AG04450 (cell line): ENCODE results near the gene DGKZ. TPM values are rescaled to one million over a fixed set of nuclear protein-coding genes. Genes with fewer than 3 reads are reported as not detected.

Experiments used
- CTCF ChIA-PET: fragments of 300-600, 350-600 bp; formaldehyde crosslinking; extraction: SDS; loops from one replicate; lab custom pipeline; 2022; ENCODE audit warnings: antibody characterized with exemption, inconsistent platforms; lab: Charles Lee
- POLR2A ChIA-PET: fragments of 350-600 bp; formaldehyde crosslinking; extraction: SDS; loops from one replicate; lab custom pipeline; 2021; ENCODE audit warnings: antibody characterized with exemption, inconsistent platforms; lab: Yijun Ruan, JAX
- DNase-seq: peaks from one replicate; pipeline ENCODE4 v3.0.0-alpha.2; 2011; ENCODE audit warnings: low read depth, low spot score
- H3K27ac ChIP-seq: one replicate; pipeline ENCODE4 v1.5.1; 2012; ENCODE audit warnings: low read depth, low read length, control low read depth
- H3K27me3 ChIP-seq: one replicate; pipeline ENCODE4 v1.6.0; 2012; ENCODE audit warnings: low read length; ENCODE audit not compliant: control insufficient read depth, insufficient read depth
- H3K4me3 ChIP-seq: 2 replicates; pipeline ENCODE4 v1.5.1; 2011; ENCODE audit warnings: mild to moderate bottlenecking, low read depth, low read length, control low read depth
- H3K9me3 ChIP-seq: 2 replicates; pipeline ENCODE4 v1.5.1; 2012; ENCODE audit warnings: low read length; ENCODE audit not compliant: control insufficient read depth, insufficient read depth
- CTCF ChIP-seq: IDR thresholded peaks from 2 replicates; pipeline ENCODE4 v1.5.1; 2011; ENCODE audit warnings: low read depth, low read length, control low read depth, inconsistent platforms
- polyA plus RNA-seq: library from polyadenylated mRNA; depleted of rRNA; stranded (reverse); fragments of >200 nt; gene quantifications from 2 replicates; pipeline ENCODE4 v1.2.3, GENCODE V29; 2011

The DGKZ gene
- polyA plus RNA-seq, 1 experiment, result 15.8 TPM

GRCh38 chr11:46389450-46390330 is 42.4 kb downstream of the DGKZ start:
- H3K27me3 ChIP-seq, result peaks cover 29% of the 10 kb centered on the region
- H3K9me3 ChIP-seq, result peaks cover 14% of the 10 kb centered on the region; the same call in 1 of the 2 replicates
- peak overlapping the region; percentile 60 for H3K4me3 ChIP-seq
- peak; percentile 75 for TF ChIP-seq CTCF
- CTCF ChIA-PET, result interaction anchor here (0.6 to 3.5 kb wide), 21 partner anchors 10 to 363 kb away, joined by 3 to 36 read pairs (median 4); partner anchors contain the start of gene ATG13
- DNase-seq, result no peak
- no peak overlapping the region for H3K27ac ChIP-seq
- POLR2A ChIA-PET, result interaction anchor here (0.6 kb wide), 1 partner anchor 88 kb away, joined by 3 read pairs; no protein-coding TSS in a partner anchor

- CTCF ChIA-PET, result interaction anchor here (0.6 to 3.5 kb wide), 9 partner anchors 13 to 384 kb away, joined by 3 to 36 read pairs (median 5); no protein-coding TSS in a partner anchor
Observed at GRCh38 chr11:46390331-46391171, 43.3 kb downstream of the DGKZ start.

GRCh38 chr11:46391186-46391577 is 43.9 kb downstream of the DGKZ start:
- Histone ChIP-seq H3K4me3 (peak overlapping the region; percentile 48), H3K27me3 (peaks cover 29% of the 10 kb centered on the region), H3K9me3 (peaks cover 5% of the 10 kb centered on the region; the same call in 1 of the 2 replicates), H3K27ac (no peak overlapping the region)
- CTCF ChIA-PET, result interaction anchor here (0.8 to 2.0 kb wide), 8 partner anchors 8 to 226 kb away, joined by 3 to 17 read pairs (median 5); partner anchors contain the start of genes ATG13 and HARBI1
- TF ChIP-seq CTCF, result no peak
- POLR2A ChIA-PET, result interaction anchor here (1.2 kb wide), 1 partner anchor 25 kb away, joined by 4 read pairs; no protein-coding TSS in a partner anchor
- no peak for DNase-seq

More at GRCh38 chr11:46390331-46391171, 43.3 kb downstream of the DGKZ start:
- Histone ChIP-seq H3K27me3 (peaks cover 29% of the 10 kb centered on the region), H3K27ac (no peak overlapping the region), H3K9me3 (peaks cover 10% of the 10 kb centered on the region; the same call in 1 of the 2 replicates), H3K4me3 (no peak overlapping the region)
- TF ChIP-seq CTCF, result no peak
- no peak for DNase-seq
- POLR2A ChIA-PET, result no interaction called here

- CTCF ChIA-PET, result interaction anchor here (0.5 to 2.0 kb wide), 16 partner anchors 9 to 225 kb away, joined by 3 to 17 read pairs (median 4); partner anchors contain the start of genes ATG13 and HARBI1
- peaks cover 4% of the 10 kb centered on the region; the same call in 1 of the 2 replicates for H3K9me3 ChIP-seq
- peaks cover 29% of the 10 kb centered on the region for H3K27me3 ChIP-seq
- POLR2A ChIA-PET, result interaction anchor here (0.5 to 1.2 kb wide), 5 partner anchors 11 to 111 kb away, joined by 3 to 6 read pairs (median 4); partner anchors contain the start of genes DGKZ and MDK
- peak within 1 kb of the TSS; percentile 48 for H3K4me3 ChIP-seq
- H3K27ac ChIP-seq, result no peak within 1 kb of the TSS
- peak; percentile 48 for TF ChIP-seq CTCF
- no peak for DNase-seq
Observed at GRCh38 chr11:46391578-46392420, 44.5 kb downstream of the DGKZ start, which contains the start of gene CHRM4. Gene CHRM4, minus strand, starts transcription at chr11:46391776. Its CDS starts 5,219 bp downstream, at chr11:46386557.
